DMS153 (cell line): ENCODE data around the gene F2R.
"Not testable (repeated sequence)": the region's sequence is repeated elsewhere in the genome, so short reads cannot be mapped to it uniquely, and the experiment has no call there.

Source experiments
- DNase-seq: peaks from one replicate; lab custom pipeline; 2025; lab: John Stamatoyannopoulos, UW

The F2R gene

DNA sequence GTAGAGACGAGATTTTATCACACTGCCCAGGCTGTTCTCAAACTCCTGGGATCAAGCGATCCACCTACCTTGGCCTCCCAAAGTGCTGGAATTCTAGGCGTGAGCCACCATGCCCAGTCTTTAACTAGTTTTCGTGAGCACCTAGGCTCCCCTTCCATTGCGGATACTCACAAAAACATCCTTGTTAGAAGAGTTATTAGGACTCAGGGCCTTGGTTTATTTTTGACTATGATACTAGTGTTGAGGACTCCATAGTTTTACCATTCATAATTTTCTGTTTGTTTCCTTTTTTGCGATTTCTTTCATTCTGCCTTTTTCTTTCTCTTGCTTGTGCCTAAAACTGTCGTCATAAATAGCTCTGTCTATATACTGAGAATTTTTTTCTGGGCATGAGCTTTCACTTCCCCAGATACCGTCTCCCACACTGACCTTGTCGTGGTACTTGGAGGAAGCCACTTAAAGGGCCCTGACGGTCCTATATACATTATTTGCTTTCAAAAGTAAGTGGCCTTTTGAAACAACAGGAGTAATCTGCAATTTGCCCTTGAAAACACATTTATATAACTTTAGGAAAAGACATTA lies 5.2 kb downstream of the F2R start:
- no peak for DNase-seq

DNA sequence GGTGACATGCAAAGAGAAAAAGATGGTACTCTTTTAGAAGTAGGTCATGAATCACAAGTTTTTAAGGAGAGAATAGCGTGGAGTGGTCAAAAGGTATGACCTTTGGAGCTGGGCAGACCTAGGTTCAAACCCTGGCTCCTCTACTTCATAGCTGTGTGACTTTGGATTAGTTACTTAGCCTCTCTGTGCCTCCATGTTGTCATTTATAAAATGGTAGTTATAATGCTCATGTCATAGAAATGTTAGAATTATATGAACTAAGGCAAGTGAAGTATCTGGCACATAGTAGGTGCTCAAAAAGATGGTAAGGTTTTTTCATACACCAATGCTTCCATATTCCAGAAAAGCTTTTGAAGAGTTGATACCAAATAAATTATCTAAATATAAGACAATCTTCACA lies 7.3 kb downstream of the F2R start:
- DNase-seq = no peak

DNA sequence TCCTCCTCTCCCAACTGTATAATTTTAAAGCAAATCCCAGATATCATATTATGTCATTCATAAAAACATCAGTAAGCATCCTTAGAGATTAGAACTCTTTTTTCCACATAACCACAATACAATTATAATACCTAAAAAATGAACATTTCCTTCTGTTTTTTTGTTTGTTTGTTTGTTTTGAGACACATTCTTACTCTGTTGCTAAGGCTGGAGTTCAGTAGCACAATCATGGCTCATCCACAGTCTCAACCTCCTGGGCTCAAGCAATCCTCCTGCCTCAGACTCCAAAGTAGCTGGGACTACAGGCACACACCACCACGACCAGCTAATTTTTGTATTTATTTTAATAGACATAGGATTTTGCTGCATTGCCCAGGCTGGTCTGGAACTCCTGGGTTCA lies 8.0 kb downstream of the F2R start:
- no peak for DNase-seq

- no peak for DNase-seq
Measured at GRCh38 chr5:76724871-76725270, 8.9 kb downstream of the F2R start.

DNA sequence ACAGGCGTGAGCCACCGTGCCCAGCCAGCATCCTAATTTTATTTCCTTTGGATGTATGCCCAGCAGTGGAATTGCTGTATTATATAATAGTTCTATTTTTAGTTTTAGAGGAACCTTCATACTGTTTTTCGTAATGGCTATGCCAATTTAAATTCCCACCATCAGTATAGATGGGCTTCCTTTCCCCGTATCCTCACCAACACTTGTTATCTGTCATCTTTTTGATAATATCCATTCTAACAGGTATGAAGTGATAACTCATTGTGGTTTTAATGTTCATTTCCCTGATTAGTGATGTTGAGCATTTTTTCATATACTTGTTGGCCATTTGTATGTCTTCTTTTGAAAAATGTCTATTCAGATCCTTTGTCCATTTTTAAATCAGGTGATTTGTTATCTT lies 13.0 kb downstream of the F2R start:
- DNase-seq = no peak

- no peak for DNase-seq
Measured at GRCh38 chr5:76729373-76730290, 13.7 kb downstream of the F2R start.

- DNase-seq = no peak
Measured at GRCh38 chr5:76732405-76733048, 16.6 kb downstream of the F2R start.

DNA sequence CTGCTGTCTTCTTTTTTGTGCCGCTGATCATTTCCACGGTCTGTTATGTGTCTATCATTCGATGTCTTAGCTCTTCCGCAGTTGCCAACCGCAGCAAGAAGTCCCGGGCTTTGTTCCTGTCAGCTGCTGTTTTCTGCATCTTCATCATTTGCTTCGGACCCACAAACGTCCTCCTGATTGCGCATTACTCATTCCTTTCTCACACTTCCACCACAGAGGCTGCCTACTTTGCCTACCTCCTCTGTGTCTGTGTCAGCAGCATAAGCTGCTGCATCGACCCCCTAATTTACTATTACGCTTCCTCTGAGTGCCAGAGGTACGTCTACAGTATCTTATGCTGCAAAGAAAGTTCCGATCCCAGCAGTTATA lies 17.1 kb downstream of the F2R start:
- DNase-seq = no peak

- no peak for DNase-seq
Measured at GRCh38 chr5:76735762-76736545, 20.0 kb downstream of the F2R start.

- DNase-seq = no peak
Measured at GRCh38 chr5:76736679-76737556, 21.0 kb downstream of the F2R start.

DNA sequence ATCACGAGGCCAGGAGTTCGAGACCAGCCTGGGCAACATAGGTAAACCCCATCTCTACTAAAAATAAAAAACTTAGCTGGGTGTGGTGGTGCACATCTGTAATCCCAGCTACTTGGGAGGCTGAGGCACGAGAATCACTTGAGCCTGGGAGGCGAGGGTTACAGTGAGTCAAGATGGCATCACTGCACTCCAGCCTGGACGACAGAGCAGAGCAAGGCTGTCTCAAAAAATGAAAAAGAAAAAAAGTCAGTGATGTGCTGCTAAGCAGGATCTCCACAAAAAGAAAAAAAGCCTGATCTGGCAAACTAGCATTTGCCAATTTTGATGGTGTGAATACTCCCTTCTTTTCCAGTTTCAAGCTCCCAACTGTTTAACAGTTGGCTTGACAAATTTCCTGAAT lies 21.9 kb downstream of the F2R start:
- no peak for DNase-seq

DNA sequence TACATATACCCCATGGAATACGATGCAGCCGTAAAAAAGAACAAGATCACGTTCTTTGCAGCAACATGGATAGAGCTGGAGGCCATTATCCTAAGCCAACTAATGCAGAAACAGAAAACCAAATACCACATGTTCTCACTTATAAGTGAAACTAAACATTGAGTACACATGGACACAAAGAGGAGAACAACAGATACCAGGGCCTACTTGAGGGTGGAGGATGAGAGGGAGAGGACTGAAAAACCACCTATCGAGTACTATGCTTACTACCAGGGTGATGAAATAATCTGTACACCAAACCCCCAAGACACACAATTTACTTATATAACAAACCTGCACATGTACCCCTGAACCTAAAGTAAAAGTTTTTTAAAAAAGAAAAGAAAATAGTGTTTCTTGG lies 25.6 kb downstream of the F2R start:
- DNase-seq = not testable (repeated sequence)

GRCh38 chr5:76742583-76742982 lies 26.7 kb downstream of the F2R start:
- no peak for DNase-seq

DNA sequence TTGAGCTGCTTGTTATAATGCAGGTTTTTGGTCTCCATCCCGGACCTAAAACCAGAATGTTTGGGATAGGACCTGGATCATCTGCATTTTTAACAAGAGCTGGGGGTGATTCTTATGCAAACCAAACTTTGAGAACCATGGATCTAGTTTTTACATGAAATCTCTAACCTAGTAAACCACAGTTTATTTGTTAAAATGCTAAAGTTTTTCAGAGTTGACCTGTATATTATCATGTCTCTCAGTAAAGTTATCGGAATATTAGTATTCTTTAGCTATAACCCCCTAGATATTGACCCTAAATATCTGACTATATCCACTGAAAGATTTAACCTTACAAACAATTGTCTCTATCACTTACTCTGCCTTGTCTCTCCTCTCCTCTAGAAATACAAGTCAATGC lies 28.7 kb downstream of the F2R start:
- DNase-seq = no peak

GRCh38 chr5:76745670-76746069 lies 29.7 kb downstream of the F2R start:
- DNase-seq = no peak

GRCh38 chr5:76746677-76747076 lies 30.8 kb downstream of the F2R start:
- no peak for DNase-seq

DNA sequence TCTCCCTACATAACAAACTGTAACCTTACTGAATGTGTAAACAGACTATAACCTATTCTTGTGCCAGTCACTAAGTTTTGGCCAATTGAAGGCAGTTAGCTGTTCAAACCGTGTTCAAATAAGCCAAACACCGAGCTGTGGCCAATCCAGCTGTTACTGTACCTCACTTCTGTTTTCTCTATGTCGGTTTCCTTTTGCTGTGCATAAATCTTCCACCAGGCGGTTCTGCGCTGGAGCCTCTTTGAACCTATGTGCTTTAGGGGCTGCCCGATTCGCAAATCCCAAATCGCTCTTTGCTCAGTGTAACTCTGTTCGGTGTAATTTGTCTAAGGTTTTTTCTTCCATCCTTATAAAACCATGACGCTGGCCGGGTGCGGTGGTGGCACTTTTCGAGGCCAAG lies 31.8 kb downstream of the F2R start:
- DNase-seq = no peak

DNA sequence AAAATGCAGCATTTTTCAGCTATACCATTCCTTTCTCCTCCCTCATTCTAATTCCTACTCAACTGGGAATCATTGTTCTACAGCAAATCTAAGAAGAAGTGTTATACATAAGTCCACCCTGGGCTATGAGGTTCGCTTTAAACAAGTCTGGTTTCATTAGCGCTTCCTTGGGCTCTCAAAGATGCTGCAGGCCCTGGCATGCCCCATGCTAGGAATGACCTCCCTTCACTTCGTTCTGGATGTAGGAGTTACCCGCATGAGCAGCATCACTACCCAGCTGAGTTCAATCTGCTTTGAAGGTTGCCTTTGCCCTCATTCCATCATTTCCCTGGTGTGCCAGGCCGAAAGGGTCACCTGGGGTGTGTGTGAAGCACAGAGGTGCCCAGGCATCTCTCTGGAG lies 35.4 kb downstream of the F2R start:
- no peak for DNase-seq

DNA sequence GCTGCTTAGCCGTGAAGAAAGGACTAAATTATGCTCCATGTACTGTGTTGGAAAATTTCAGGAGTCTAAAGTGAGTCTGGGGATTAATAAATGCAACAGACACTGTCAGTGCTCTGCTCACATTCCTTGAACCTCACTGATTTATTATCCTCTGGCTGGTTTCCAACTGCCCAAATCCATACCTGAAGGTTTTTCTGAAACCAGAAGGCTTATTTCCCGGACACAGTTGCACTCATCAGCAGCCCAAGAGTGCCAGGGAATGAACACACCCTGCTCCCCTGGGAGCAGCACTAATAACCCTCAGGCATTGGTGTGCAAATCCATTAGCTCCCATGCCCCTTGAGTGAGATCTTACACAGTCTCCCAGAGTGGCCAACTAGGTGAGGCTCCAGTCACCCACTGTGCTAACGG lies 38.7 kb downstream of the F2R start:
- DNase-seq = no peak

DNA sequence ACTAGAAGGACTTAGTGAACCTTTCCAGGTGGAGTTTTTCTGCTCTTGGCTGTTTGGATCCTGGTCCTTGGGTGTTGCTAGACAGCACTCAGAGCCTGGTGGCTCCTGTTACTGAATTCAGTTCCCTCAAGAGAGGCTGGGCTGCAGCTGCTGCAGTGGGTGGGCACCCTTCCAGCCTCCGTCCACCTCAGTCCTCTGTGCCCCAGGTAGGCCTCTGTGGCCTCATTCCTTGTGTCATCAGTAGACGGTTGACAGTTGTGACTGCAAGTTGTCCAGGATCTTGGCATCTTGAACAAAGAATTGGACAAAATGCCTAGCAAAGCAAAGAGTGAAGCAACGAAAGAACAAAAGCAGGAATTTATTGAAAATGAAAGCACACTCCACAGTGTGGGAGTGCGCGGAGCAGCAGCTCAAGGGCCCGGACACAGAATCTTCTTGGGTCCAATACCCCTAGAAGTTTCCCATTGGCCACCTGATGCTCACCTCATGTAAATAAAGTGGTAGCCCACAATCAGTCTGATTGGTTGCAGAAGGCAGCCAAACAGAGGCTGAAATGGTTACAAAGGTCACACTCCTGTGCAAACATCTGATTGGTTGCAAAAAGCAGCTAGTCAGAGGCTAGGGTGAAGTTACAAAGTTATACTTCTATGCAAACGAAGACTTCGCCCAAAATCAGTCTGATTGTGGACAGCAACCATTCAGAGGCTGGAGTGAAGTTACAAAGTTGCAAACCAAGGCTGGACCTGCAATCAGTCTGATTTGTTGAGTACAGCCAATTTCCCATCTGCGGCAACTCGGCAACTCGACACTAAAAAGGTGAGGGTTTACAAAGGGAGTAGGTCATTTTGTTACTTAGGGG lies 40.1 kb downstream of the F2R start:
- no peak for DNase-seq

GRCh38 chr5:76757049-76757448 lies 41.1 kb downstream of the F2R start:
- DNase-seq = no peak
